Cardiac muscle cell (in vitro differentiated cells and primary cell): ENCODE data around the gene DNAH8. TPM values are rescaled to one million over a fixed set of nuclear protein-coding genes. Genes with fewer than 3 reads are reported as not detected.
A peak's percentile ranks its signal among the peaks of the same experiment; 100 is the strongest.

Experiments
- DNase-seq, 2 donors: peaks; one replicate each; pipeline versions ENCODE4 v3.0.0 to v3.0.0-alpha.2; 2010 to 2017; ENCODE audit warnings: low read depth in 1 of 2, low spot score in 1 of 2
- H3K27ac ChIP-seq: fragments of 200-600 bp; sonication (generic); 2 replicates; pipeline ENCODE4 v1.5.1; 2016
- H3K27me3 ChIP-seq: fragments of 200-600 bp; sonication (generic); 2 replicates; pipeline ENCODE4 v1.6.0; 2016; ENCODE audit warnings: control low read depth
- H3K36me3 ChIP-seq: fragments of 200-600 bp; sonication (generic); 2 replicates; pipeline ENCODE4 v1.5.1; 2016; ENCODE audit warnings: control low read depth
- H3K4me1 ChIP-seq: fragments of 200-600 bp; sonication (generic); 2 replicates; pipeline ENCODE4 v1.8.1; 2017; ENCODE audit warnings: low read depth, mild to moderate bottlenecking, mixed run types
- H3K4me3 ChIP-seq: fragments of 200-600 bp; sonication (generic); 2 replicates; pipeline ENCODE4 v1.5.1; 2016; ENCODE audit warnings: mild to moderate bottlenecking
- H3K9me3 ChIP-seq: fragments of 200-600 bp; sonication (generic); 2 replicates; pipeline ENCODE4 v1.5.1; 2017; ENCODE audit warnings: low read depth, mild to moderate bottlenecking, control low read depth
- CTCF ChIP-seq: IDR thresholded peaks from 2 replicates; pipeline ENCODE4 v1.5.1; 2012; ENCODE audit warnings: low read depth, mild to moderate bottlenecking, low read length
- polyA plus RNA-seq: library from polyadenylated mRNA; unstranded; fragments of >200 nt; fragmentation: Nextera tagmentation; extraction: Ambion mirVana; gene quantifications from 2 replicates; pipeline ENCODE4 v1.2.1, GENCODE V29; 2016
- total RNA-seq: library from RNA; depleted of rRNA; stranded (reverse); fragments of >200 nt; gene quantifications from 2 replicates; pipeline ENCODE4 v1.2.3, GENCODE V29; 2016

DNAH8 gene
- total and polyA plus RNA-seq, 2 experiments from 2014 or later, result not detected

- H3K27ac ChIP-seq, result no peak overlapping the region
- no peak for DNase-seq
- H3K4me3 ChIP-seq, result no peak overlapping the region
- no peaks in the 10 kb centered on the region for H3K27me3 ChIP-seq
- H3K9me3 ChIP-seq, result no peaks in the 10 kb centered on the region
- peaks cover 22% of the 10 kb centered on the region for H3K36me3 ChIP-seq
- TF ChIP-seq CTCF, result no peak
- H3K4me1 ChIP-seq, result no peaks in the 10 kb centered on the region
Observed at GRCh38 chr6:38684904-38685303, 30.2 kb upstream of the DNAH8 start.

- no peak for TF ChIP-seq CTCF
- DNase-seq, result no peak
- no peaks in the 10 kb centered on the region for H3K4me1 ChIP-seq
- H3K27me3 ChIP-seq, result no peaks in the 10 kb centered on the region
- H3K4me3 ChIP-seq, result no peak overlapping the region
- no peak overlapping the region for H3K27ac ChIP-seq
- H3K36me3 ChIP-seq, result peaks cover 18% of the 10 kb centered on the region
- no peaks in the 10 kb centered on the region for H3K9me3 ChIP-seq
Observed at GRCh38 chr6:38686270-38687042, 28.7 kb upstream of the DNAH8 start.

GRCh38 chr6:38687043-38687353, 28.1 kb upstream of the DNAH8 start:
- Histone ChIP-seq H3K9me3 (no peaks in the 10 kb centered on the region), H3K4me1 (no peaks in the 10 kb centered on the region), H3K27ac (no peak overlapping the region), H3K36me3 (peaks cover 13% of the 10 kb centered on the region), H3K27me3 (no peaks in the 10 kb centered on the region), H3K4me3 (no peak overlapping the region)
- no peak for DNase-seq
- TF ChIP-seq CTCF, result no peak

GRCh38 chr6:38687549-38687948, 27.6 kb upstream of the DNAH8 start:
- no peak for TF ChIP-seq CTCF
- DNase-seq, result no peak

GRCh38 chr6:38688579-38689087, 26.5 kb upstream of the DNAH8 start:
- no peak overlapping the region for H3K4me3 ChIP-seq
- H3K27ac ChIP-seq, result peak overlapping the region; percentile 35
- no peak for TF ChIP-seq CTCF
- H3K9me3 ChIP-seq, result no peaks in the 10 kb centered on the region
- no peaks in the 10 kb centered on the region for H3K4me1 ChIP-seq
- H3K36me3 ChIP-seq, result no peaks in the 10 kb centered on the region
- no peaks in the 10 kb centered on the region for H3K27me3 ChIP-seq
- no peak for DNase-seq

More at GRCh38 chr6:38687549-38687948, 27.6 kb upstream of the DNAH8 start:
- no peaks in the 10 kb centered on the region for H3K27me3 ChIP-seq
- H3K36me3 ChIP-seq, result peaks cover 9% of the 10 kb centered on the region
- H3K4me3 ChIP-seq, result no peak overlapping the region
- no peaks in the 10 kb centered on the region for H3K4me1 ChIP-seq
- no peaks in the 10 kb centered on the region for H3K9me3 ChIP-seq
- H3K27ac ChIP-seq, result no peak overlapping the region
